Measurements from ENCODE around the gene LGALS12. TPM values are rescaled to one million over a fixed set of nuclear protein-coding genes. Genes with fewer than 3 reads are reported as not detected.
"Not testable (repeated sequence)": the region's sequence is repeated elsewhere in the genome, so short reads cannot be mapped to it uniquely, and the experiment has no call there.

The LGALS12 gene
- total and polyA plus RNA-seq, 2 donors (not counting 1 experiment from before 2014, with no cell fraction given) = 0.19 TPM; not detected in 1

DNA sequence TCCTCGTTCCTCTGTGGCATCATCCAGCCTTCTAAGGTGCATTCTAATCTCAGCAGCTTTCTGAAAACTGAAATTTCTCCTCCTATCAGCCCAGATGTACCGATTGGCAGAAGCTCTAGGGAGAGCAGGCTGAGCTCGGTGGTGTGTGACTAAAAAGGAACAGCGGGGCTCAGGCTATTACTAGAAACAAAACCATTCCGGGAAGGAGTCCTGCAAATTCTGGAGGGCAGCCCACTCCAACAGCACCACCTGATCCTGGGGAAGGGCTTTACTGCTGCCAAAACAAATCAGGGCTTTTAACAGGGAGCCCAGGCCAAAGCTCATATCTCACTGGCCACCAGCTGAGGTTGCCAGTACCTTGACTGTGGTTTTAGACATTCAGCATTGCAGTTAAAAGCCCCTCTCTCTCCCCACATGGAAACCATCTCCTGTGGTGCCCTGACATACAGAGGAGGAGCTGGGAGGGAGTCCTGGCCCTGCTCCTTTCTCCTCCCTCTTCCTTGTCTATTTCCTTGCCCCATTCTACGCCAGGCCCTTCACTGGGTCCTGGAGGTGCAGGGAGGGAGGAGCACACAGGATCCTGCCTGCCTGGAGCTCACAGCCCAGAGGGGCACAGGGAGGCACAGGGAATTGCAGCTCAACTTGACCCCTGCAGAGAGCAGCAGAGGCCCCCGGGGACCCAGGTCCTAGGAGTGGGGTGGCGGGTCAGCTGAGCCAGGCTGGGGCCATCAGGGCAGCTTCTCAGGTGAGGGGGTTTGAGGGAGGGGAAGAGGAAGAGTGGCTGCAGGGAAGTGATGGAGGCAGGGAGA is 31.6 kb downstream of the LGALS12 start:
- Mint-ChIP-seq H3K27ac (peak overlapping the region; percentile 86), H3K4me1 (peaks cover 37% of the 10 kb centered on the region), H3K4me3 (peak overlapping the region; percentile 84), H3K9me3 (ENCODE audit: insufficient read depth) (no peaks in the 10 kb centered on the region), H3K27me3 (no peaks in the 10 kb centered on the region)
- Histone ChIP-seq H3K4me2 (replicated peaks; ENCODE audit: low read depth, low read length, poor library complexity, severe bottlenecking) (peak overlapping the region; percentile 90), H3K27ac (ENCODE audit: low read length in 2 of 2) (peak overlapping the region; percentile 63), H4K20me1 (ENCODE audit: control insufficient read depth, insufficient read depth, low read length, poor library complexity, severe bottlenecking) (no peaks in the 10 kb centered on the region), H3K9ac (ENCODE audit: low read length) (peak overlapping the region; percentile 77), H3K4me3 (ENCODE audit: control extremely low read depth in 1 of 5, extremely low read depth in 1 of 5, insufficient read depth in 1 of 5, low read depth in 2 of 5, low read length in 4 of 5) (peak overlapping the region in 4 of 5 experiments; percentile 64 to 89 (median 64)), H3K9me3 (ENCODE audit: control extremely low read depth in 1 of 3, control insufficient read depth in 2 of 3, insufficient read depth in 1 of 3, low read length in 2 of 3) (no peaks in the 10 kb centered on the region), H3K4me1 (ENCODE audit: control insufficient read depth in 2 of 2, insufficient read depth in 2 of 2, low read length in 2 of 2) (peaks cover 17 to 28% of the 10 kb centered on the region in 2 donors), H3K27me3 (replicated peaks in 1 of 4; ENCODE audit: control extremely low read depth in 1 of 4, control insufficient read depth in 3 of 4, insufficient read depth in 4 of 4, low read length in 3 of 4) (no peaks in the 10 kb centered on the region), H3K79me2 (ENCODE audit: control insufficient read depth, insufficient read depth, low read length) (peaks cover 13% of the 10 kb centered on the region), H3K36me3 (replicated peaks in 1 of 2; ENCODE audit: control extremely low read depth in 1 of 2, control insufficient read depth in 1 of 2, extremely low read depth in 1 of 2, insufficient read depth in 2 of 2, low read length in 1 of 2) (no peaks in the 10 kb centered on the region), H2AFZ (ENCODE audit: insufficient read depth, low read depth, low read length, poor library complexity, severe bottlenecking) (peak overlapping the region; percentile 92)
- DNase-seq = peak; percentile 31
- TF ChIP-seq, protein P1, sequence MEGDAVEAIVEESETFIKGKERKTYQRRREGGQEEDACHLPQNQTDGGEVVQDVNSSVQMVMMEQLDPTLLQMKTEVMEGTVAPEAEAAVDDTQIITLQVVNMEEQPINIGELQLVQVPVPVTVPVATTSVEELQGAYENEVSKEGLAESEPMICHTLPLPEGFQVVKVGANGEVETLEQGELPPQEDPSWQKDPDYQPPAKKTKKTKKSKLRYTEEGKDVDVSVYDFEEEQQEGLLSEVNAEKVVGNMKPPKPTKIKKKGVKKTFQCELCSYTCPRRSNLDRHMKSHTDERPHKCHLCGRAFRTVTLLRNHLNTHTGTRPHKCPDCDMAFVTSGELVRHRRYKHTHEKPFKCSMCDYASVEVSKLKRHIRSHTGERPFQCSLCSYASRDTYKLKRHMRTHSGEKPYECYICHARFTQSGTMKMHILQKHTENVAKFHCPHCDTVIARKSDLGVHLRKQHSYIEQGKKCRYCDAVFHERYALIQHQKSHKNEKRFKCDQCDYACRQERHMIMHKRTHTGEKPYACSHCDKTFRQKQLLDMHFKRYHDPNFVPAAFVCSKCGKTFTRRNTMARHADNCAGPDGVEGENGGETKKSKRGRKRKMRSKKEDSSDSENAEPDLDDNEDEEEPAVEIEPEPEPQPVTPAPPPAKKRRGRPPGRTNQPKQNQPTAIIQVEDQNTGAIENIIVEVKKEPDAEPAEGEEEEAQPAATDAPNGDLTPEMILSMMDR (IDR thresholded peaks at IDR 0.05) = no peak
- TF ChIP-seq EZH2 (IDR thresholded peaks at IDR 0.05; ENCODE audit: borderline replicate concordance, insufficient read depth, low read depth, low read length, poor library complexity, severe bottlenecking) = no peak
- 17% methylated on average over 6 of the region's 8 CpGs for WGBS (ENCODE audit: insufficient coverage)
- ATAC-seq (ENCODE audit: low read depth) = peak; percentile 33
- CTCF ChIA-PET = interaction anchor here (1.1 to 2.2 kb wide), 8 partner anchors 8 to 201 kb away, joined by 3 to 11 read pairs (median 4); partner anchors contain the start of gene PLAAT2
- intact Hi-C loops (cut with micrococcal nuclease) = no loop called here
- POLR2A ChIA-PET = interaction anchor here (0.5 kb wide), 1 partner anchor 24 kb away, joined by 6 read pairs; no protein-coding TSS in a partner anchor

DNA sequence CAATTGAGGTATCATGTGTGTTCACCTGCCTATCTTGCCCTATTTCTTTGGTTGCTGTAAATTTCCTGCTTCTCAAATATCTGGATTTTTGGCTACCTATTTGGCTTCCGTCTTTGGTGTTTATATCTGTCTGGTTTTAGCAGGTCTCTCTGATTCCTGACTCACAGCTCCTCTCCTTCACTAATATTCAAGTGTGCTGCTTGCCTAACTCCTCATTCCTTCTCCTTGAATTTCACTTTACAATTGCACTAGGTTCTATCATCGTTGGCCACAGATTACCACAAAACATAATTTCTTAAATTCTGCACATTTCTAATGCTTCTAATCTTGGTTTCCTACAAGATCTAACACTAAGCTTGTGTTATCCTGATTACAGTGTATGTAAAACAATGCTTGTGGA is 36.6 kb downstream of the LGALS12 start:
- CTCF ChIA-PET, POLR2A ChIA-PET, H3K27ac Mint-ChIP-seq: not testable (repeated sequence)

More for the DNA sequence above, 36.6 kb downstream of the LGALS12 start:
- ATAC-seq (ENCODE audit: low read depth); H4K20me1 ChIP-seq (ENCODE audit: control insufficient read depth, insufficient read depth, low read length, poor library complexity, severe bottlenecking); H3K36me3 ChIP-seq (replicated peaks in 1 of 2; ENCODE audit: control extremely low read depth in 1 of 2, control insufficient read depth in 1 of 2, extremely low read depth in 1 of 2, insufficient read depth in 2 of 2, low read length in 1 of 2); H3K4me3 Mint-ChIP-seq; DNase-seq; H3K9me3 ChIP-seq (ENCODE audit: control extremely low read depth in 1 of 3, control insufficient read depth in 2 of 3, insufficient read depth in 1 of 3, low read length in 2 of 3); H3K4me2 ChIP-seq (replicated peaks; ENCODE audit: low read depth, low read length, poor library complexity, severe bottlenecking); H3K79me2 ChIP-seq (ENCODE audit: control insufficient read depth, insufficient read depth, low read length); H3K9me3 Mint-ChIP-seq (ENCODE audit: insufficient read depth); H3K4me3 ChIP-seq (ENCODE audit: control extremely low read depth in 1 of 5, extremely low read depth in 1 of 5, insufficient read depth in 1 of 5, low read depth in 2 of 5, low read length in 4 of 5); H3K9ac ChIP-seq (ENCODE audit: low read length); H2AFZ ChIP-seq (ENCODE audit: insufficient read depth, low read depth, low read length, poor library complexity, severe bottlenecking); H3K27ac ChIP-seq (ENCODE audit: low read length in 2 of 2); H3K27me3 ChIP-seq (replicated peaks in 1 of 4; ENCODE audit: control extremely low read depth in 1 of 4, control insufficient read depth in 3 of 4, insufficient read depth in 4 of 4, low read length in 3 of 4); H3K27me3 Mint-ChIP-seq: not testable (repeated sequence)
- peaks cover 13 to 17% of the 10 kb centered on the region in 2 donors for H3K4me1 ChIP-seq (ENCODE audit: control insufficient read depth in 2 of 2, insufficient read depth in 2 of 2, low read length in 2 of 2)
- H3K4me1 Mint-ChIP-seq = peaks cover 23% of the 10 kb centered on the region
- WGBS (ENCODE audit: insufficient coverage) = no CpG with 5 or more reads among the region's 2 CpGs
- intact Hi-C loops (cut with micrococcal nuclease) = loop anchor here (2.0 kb wide), 1 partner anchor 24 kb away; no protein-coding TSS in a partner anchor
